ENCODE results near the gene KCNAB1.

The KCNAB1 gene

DNA sequence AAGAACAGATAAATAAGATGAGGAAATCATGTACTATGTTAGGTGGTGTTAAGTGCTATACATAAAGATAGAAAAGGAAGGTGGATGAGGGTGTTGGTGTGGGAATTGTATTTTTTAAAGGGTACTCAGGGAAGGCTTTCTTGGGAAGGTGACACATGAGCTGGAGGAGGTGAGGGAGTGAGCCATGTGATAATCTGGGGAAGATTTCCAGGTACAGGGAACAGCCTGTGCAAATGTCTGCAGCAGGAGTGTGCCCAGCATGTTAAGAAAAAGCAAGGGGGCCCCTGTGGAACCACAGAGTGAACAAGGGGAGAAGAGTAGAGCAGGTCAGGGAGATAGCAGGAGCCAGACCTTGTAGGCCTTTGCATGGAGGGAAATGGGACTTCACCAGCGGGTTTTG, 258.9 kb downstream of the KCNAB1 start:
- H3K4me2 ChIP-seq (ENCODE audit: low read depth, low read length, poor library complexity, severe bottlenecking), result no peak overlapping the region
- H3K4me3 ChIP-seq (ENCODE audit: low read length, poor library complexity, severe bottlenecking), result no peak overlapping the region
- no peaks in the 10 kb centered on the region for H3K36me3 ChIP-seq (ENCODE audit: insufficient read depth, low read length)
- no peaks in the 10 kb centered on the region for H3K27me3 ChIP-seq (ENCODE audit: insufficient read depth, low read length, poor library complexity, severe bottlenecking)
- H3K79me2 ChIP-seq (ENCODE audit: insufficient read depth, low read length), result no peaks in the 10 kb centered on the region
- no peak overlapping the region for H2AFZ ChIP-seq (ENCODE audit: low read length)
- peaks cover 17% of the 10 kb centered on the region for H3K4me1 ChIP-seq (ENCODE audit: insufficient read depth, low read length, poor library complexity, severe bottlenecking)
- no peaks in the 10 kb centered on the region for H4K20me1 ChIP-seq (ENCODE audit: insufficient read depth, low read length, poor library complexity, severe bottlenecking)
- H3K9me2 ChIP-seq (replicated peaks; ENCODE audit: low read depth, low read length), result no peaks in the 10 kb centered on the region
- H3K9ac ChIP-seq (ENCODE audit: low read depth, low read length, poor library complexity, severe bottlenecking), result no peak overlapping the region
- TF ChIP-seq EZH2phosphoT487 (IDR thresholded peaks at IDR 0.05; ENCODE audit: borderline replicate concordance), result no peak
- TF ChIP-seq, protein P1, sequence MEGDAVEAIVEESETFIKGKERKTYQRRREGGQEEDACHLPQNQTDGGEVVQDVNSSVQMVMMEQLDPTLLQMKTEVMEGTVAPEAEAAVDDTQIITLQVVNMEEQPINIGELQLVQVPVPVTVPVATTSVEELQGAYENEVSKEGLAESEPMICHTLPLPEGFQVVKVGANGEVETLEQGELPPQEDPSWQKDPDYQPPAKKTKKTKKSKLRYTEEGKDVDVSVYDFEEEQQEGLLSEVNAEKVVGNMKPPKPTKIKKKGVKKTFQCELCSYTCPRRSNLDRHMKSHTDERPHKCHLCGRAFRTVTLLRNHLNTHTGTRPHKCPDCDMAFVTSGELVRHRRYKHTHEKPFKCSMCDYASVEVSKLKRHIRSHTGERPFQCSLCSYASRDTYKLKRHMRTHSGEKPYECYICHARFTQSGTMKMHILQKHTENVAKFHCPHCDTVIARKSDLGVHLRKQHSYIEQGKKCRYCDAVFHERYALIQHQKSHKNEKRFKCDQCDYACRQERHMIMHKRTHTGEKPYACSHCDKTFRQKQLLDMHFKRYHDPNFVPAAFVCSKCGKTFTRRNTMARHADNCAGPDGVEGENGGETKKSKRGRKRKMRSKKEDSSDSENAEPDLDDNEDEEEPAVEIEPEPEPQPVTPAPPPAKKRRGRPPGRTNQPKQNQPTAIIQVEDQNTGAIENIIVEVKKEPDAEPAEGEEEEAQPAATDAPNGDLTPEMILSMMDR (conservative IDR thresholded peaks at IDR 0.05; ENCODE audit: low read length), result no peak
- no peaks in the 10 kb centered on the region for H3K9me3 ChIP-seq (ENCODE audit: insufficient read depth, low read depth, low read length)
- no peaks in the 10 kb centered on the region for H3F3A ChIP-seq (ENCODE audit: low read depth)

DNA sequence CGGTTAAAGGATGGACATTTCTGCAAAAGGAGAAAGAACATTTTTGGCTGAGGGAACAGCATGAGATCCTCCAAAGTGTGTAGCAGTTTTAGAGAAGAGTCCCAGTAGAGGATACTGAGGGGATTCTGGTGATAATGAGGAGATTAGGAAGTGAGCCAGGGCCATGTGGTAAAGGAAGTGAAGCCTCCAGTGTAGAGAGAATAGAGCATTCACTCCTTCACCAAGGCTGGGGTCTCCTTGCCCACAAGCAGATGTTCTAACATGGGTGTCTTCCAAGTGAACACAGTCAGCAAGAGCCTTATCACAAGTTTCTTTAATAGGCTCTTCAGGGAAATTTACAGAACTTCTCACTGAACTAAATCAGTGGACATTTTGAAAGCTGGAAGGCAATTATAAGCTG, 260.9 kb downstream of the KCNAB1 start:
- Histone ChIP-seq H3K9me3 (ENCODE audit: insufficient read depth, low read depth, low read length) (no peaks in the 10 kb centered on the region), H3K79me2 (ENCODE audit: insufficient read depth, low read length) (no peaks in the 10 kb centered on the region), H3K9me2 (replicated peaks; ENCODE audit: low read depth, low read length) (no peaks in the 10 kb centered on the region)

DNA sequence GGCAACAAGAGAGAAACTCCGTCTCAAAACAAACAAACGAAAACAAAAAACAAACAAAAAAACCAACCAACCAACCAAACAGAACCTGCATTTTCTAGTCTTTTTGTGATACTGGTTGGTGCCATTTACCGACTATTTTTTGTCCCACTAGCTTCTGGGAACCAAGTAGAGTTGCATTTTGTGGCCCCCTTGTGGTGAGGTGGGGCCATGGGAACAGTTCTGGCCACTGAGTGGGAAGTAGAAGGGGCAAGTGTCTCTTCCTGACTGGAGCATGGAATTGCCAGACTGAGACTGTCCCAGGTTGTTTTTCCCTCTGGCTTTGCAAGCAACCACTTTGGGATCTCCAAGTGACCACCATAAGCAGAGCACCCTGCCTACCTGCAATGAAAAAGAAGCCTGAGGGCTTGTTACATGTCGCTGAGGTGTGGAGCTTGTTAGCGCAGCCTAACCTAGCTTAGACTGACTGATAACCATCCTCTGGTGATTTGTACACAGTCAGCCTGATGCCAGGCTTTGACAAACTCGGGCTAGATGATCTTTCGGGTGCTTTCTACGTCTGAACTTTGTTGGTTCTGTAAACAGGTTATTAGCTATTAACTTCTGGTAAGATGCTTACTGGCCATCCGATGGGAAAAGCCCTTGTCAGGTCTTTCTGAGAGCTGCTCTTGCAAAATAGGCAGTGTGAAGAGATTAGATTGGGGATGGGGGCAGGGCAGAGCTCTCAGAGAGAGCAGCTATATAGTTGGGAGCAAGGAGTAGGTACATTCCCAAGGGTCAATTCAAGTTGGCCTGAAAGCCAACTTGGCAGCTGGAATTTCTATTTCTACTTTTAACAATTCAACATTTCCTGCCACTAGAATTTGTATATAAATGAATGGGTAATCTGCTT, 262.3 kb downstream of the KCNAB1 start:
- Histone ChIP-seq H3K36me3 (ENCODE audit: insufficient read depth, low read length) (no peaks in the 10 kb centered on the region), H3K9ac (ENCODE audit: low read depth, low read length, poor library complexity, severe bottlenecking) (no peak overlapping the region), H3K9me3 (ENCODE audit: insufficient read depth, low read depth, low read length) (no peaks in the 10 kb centered on the region), H4K20me1 (ENCODE audit: insufficient read depth, low read length, poor library complexity, severe bottlenecking) (no peaks in the 10 kb centered on the region), H3K4me3 (ENCODE audit: low read length, poor library complexity, severe bottlenecking) (no peak overlapping the region), H3K79me2 (ENCODE audit: insufficient read depth, low read length) (no peaks in the 10 kb centered on the region), H2AFZ (ENCODE audit: low read length) (peak overlapping the region; percentile 17; the same call in 1 of the 2 replicates), H3F3A (ENCODE audit: low read depth) (no peaks in the 10 kb centered on the region), H3K4me1 (ENCODE audit: insufficient read depth, low read length, poor library complexity, severe bottlenecking) (peaks cover 17% of the 10 kb centered on the region), H3K27me3 (ENCODE audit: insufficient read depth, low read length, poor library complexity, severe bottlenecking) (no peaks in the 10 kb centered on the region), H3K9me2 (replicated peaks; ENCODE audit: low read depth, low read length) (no peaks in the 10 kb centered on the region), H3K4me2 (ENCODE audit: low read depth, low read length, poor library complexity, severe bottlenecking) (no peak overlapping the region)
- TF ChIP-seq EZH2phosphoT487 (IDR thresholded peaks at IDR 0.05; ENCODE audit: borderline replicate concordance), result no peak
- TF ChIP-seq, protein P1 (conservative IDR thresholded peaks at IDR 0.05; ENCODE audit: low read length), result peak; percentile 85

More for the DNA sequence above, 260.9 kb downstream of the KCNAB1 start:
- Histone ChIP-seq H3K4me2 (ENCODE audit: low read depth, low read length, poor library complexity, severe bottlenecking) (no peak overlapping the region), H3K27me3 (ENCODE audit: insufficient read depth, low read length, poor library complexity, severe bottlenecking) (no peaks in the 10 kb centered on the region), H4K20me1 (ENCODE audit: insufficient read depth, low read length, poor library complexity, severe bottlenecking) (no peaks in the 10 kb centered on the region), H3F3A (ENCODE audit: low read depth) (no peaks in the 10 kb centered on the region), H3K4me3 (ENCODE audit: low read length, poor library complexity, severe bottlenecking) (no peak overlapping the region), H2AFZ (ENCODE audit: low read length) (peak overlapping the region; percentile 67), H3K4me1 (ENCODE audit: insufficient read depth, low read length, poor library complexity, severe bottlenecking) (peaks cover 17% of the 10 kb centered on the region), H3K9ac (ENCODE audit: low read depth, low read length, poor library complexity, severe bottlenecking) (no peak overlapping the region), H3K36me3 (ENCODE audit: insufficient read depth, low read length) (no peaks in the 10 kb centered on the region)
- TF ChIP-seq EZH2phosphoT487 (IDR thresholded peaks at IDR 0.05; ENCODE audit: borderline replicate concordance), result no peak
- TF ChIP-seq, protein P1 (conservative IDR thresholded peaks at IDR 0.05; ENCODE audit: low read length), result no peak

Data from Loucy (cell line).